ENCODE results near the gene SCYL3. TPM values are rescaled to one million over a fixed set of nuclear protein-coding genes. Genes with fewer than 3 reads are reported as not detected.

Gene SCYL3
- total and polyA plus RNA-seq, 2 experiments from 2014 or later = 2.2 to 6.8 TPM

DNA sequence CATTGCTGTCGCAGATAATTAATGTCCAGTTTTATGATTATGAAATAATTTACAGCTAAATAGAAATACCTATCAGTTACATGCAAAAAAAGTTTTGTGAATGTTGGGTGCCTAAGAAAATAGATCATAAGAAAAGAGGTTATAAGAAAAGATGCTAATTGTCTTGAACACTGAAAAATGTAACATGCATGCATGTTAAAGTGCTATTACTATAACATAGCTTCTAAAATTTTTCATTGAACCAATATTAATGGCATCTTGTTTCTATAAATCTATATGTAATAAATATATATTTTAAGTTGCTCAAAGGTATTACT lies 35.5 kb upstream of the SCYL3 start:
- Histone ChIP-seq H3K27me3 (ENCODE audit: insufficient read depth) (no peaks in the 10 kb centered on the region), H4K20me1 (replicated peaks; ENCODE audit: insufficient read depth) (no peaks in the 10 kb centered on the region), H3K4me1 (ENCODE audit: insufficient read depth) (no peaks in the 10 kb centered on the region), H3K9me2 (ENCODE audit: insufficient read depth) (no peaks in the 10 kb centered on the region), H3K27ac (ENCODE audit: low read depth) (no peak overlapping the region), H3K36me3 (ENCODE audit: insufficient read depth) (no peaks in the 10 kb centered on the region), H2AFZ (no peak overlapping the region), H3F3A (replicated peaks; ENCODE audit: low read depth) (no peaks in the 10 kb centered on the region), H3K79me2 (replicated peaks; ENCODE audit: insufficient read depth) (no peaks in the 10 kb centered on the region), H3K4me2 (no peak overlapping the region), H3K4me3 (no peak overlapping the region)
- TF ChIP-seq EZH2phosphoT487 (IDR thresholded peaks at IDR 0.05; ENCODE audit: unreplicated experiment) (no peak), STAT1 (IDR thresholded peaks at IDR 0.05; ENCODE audit: unreplicated experiment) (no peak), ZNF114 (CRISPR knock-in tag; IDR thresholded peaks at IDR 0.05) (no peak), EZH2 (IDR thresholded peaks at IDR 0.05; ENCODE audit: low read depth, unreplicated experiment) (no peak), CREB1 (CRISPR knock-in tag; IDR thresholded peaks at IDR 0.05; ENCODE audit: low read depth) (no peak), JUNB (IDR thresholded peaks at IDR 0.05; ENCODE audit: unreplicated experiment) (no peak), ZNF331 (CRISPR knock-in tag; IDR thresholded peaks at IDR 0.05; ENCODE audit: low read depth) (no peak), NANOG (IDR thresholded peaks at IDR 0.05; ENCODE audit: borderline replicate concordance) (no peak), POLR2AphosphoS5 (IDR thresholded peaks at IDR 0.05; ENCODE audit: low read depth) (no peak)
- TF ChIP-seq, protein P1, sequence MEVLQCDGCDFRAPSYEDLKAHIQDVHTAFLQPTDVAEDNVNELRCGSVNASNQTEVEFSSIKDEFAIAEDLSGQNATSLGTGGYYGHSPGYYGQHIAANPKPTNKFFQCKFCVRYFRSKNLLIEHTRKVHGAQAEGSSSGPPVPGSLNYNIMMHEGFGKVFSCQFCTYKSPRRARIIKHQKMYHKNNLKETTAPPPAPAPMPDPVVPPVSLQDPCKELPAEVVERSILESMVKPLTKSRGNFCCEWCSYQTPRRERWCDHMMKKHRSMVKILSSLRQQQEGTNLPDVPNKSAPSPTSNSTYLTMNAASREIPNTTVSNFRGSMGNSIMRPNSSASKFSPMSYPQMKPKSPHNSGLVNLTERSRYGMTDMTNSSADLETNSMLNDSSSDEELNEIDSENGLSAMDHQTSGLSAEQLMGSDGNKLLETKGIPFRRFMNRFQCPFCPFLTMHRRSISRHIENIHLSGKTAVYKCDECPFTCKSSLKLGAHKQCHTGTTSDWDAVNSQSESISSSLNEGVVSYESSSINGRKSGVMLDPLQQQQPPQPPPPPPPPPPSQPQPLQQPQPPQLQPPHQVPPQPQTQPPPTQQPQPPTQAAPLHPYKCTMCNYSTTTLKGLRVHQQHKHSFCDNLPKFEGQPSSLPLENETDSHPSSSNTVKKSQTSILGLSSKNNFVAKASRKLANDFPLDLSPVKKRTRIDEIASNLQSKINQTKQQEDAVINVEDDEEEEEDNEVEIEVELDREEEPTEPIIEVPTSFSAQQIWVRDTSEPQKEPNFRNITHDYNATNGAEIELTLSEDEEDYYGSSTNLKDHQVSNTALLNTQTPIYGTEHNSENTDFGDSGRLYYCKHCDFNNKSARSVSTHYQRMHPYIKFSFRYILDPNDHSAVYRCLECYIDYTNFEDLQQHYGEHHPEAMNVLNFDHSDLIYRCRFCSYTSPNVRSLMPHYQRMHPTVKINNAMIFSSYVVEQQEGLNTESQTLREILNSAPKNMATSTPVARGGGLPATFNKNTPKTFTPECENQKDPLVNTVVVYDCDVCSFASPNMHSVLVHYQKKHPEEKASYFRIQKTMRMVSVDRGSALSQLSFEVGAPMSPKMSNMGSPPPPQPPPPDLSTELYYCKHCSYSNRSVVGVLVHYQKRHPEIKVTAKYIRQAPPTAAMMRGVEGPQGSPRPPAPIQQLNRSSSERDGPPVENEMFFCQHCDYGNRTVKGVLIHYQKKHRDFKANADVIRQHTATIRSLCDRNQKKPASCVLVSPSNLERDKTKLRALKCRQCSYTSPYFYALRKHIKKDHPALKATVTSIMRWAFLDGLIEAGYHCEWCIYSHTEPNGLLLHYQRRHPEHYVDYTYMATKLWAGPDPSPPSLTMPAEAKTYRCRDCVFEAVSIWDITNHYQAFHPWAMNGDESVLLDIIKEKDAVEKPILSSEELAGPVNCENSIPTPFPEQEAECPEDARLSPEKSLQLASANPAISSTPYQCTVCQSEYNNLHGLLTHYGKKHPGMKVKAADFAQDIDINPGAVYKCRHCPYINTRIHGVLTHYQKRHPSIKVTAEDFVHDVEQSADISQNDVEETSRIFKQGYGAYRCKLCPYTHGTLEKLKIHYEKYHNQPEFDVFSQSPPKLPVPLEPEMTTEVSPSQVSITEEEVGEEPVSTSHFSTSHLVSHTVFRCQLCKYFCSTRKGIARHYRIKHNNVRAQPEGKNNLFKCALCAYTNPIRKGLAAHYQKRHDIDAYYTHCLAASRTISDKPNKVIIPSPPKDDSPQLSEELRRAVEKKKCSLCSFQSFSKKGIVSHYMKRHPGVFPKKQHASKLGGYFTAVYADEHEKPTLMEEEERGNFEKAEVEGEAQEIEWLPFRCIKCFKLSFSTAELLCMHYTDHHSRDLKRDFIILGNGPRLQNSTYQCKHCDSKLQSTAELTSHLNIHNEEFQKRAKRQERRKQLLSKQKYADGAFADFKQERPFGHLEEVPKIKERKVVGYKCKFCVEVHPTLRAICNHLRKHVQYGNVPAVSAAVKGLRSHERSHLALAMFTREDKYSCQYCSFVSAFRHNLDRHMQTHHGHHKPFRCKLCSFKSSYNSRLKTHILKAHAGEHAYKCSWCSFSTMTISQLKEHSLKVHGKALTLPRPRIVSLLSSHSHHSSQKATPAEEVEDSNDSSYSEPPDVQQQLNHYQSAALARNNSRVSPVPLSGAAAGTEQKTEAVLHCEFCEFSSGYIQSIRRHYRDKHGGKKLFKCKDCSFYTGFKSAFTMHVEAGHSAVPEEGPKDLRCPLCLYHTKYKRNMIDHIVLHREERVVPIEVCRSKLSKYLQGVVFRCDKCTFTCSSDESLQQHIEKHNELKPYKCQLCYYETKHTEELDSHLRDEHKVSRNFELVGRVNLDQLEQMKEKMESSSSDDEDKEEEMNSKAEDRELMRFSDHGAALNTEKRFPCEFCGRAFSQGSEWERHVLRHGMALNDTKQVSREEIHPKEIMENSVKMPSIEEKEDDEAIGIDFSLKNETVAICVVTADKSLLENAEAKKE (CRISPR knock-in tag; IDR thresholded peaks at IDR 0.05) = no peak
- TF ChIP-seq, protein P2, sequence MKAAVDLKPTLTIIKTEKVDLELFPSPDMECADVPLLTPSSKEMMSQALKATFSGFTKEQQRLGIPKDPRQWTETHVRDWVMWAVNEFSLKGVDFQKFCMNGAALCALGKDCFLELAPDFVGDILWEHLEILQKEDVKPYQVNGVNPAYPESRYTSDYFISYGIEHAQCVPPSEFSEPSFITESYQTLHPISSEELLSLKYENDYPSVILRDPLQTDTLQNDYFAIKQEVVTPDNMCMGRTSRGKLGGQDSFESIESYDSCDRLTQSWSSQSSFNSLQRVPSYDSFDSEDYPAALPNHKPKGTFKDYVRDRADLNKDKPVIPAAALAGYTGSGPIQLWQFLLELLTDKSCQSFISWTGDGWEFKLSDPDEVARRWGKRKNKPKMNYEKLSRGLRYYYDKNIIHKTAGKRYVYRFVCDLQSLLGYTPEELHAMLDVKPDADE (IDR thresholded peaks at IDR 0.05) = no peak
- TF ChIP-seq, protein P3, sequence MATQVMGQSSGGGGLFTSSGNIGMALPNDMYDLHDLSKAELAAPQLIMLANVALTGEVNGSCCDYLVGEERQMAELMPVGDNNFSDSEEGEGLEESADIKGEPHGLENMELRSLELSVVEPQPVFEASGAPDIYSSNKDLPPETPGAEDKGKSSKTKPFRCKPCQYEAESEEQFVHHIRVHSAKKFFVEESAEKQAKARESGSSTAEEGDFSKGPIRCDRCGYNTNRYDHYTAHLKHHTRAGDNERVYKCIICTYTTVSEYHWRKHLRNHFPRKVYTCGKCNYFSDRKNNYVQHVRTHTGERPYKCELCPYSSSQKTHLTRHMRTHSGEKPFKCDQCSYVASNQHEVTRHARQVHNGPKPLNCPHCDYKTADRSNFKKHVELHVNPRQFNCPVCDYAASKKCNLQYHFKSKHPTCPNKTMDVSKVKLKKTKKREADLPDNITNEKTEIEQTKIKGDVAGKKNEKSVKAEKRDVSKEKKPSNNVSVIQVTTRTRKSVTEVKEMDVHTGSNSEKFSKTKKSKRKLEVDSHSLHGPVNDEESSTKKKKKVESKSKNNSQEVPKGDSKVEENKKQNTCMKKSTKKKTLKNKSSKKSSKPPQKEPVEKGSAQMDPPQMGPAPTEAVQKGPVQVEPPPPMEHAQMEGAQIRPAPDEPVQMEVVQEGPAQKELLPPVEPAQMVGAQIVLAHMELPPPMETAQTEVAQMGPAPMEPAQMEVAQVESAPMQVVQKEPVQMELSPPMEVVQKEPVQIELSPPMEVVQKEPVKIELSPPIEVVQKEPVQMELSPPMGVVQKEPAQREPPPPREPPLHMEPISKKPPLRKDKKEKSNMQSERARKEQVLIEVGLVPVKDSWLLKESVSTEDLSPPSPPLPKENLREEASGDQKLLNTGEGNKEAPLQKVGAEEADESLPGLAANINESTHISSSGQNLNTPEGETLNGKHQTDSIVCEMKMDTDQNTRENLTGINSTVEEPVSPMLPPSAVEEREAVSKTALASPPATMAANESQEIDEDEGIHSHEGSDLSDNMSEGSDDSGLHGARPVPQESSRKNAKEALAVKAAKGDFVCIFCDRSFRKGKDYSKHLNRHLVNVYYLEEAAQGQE (IDR thresholded peaks at IDR 0.05; ENCODE audit: unreplicated experiment) = no peak
- TF ChIP-seq, protein P4, sequence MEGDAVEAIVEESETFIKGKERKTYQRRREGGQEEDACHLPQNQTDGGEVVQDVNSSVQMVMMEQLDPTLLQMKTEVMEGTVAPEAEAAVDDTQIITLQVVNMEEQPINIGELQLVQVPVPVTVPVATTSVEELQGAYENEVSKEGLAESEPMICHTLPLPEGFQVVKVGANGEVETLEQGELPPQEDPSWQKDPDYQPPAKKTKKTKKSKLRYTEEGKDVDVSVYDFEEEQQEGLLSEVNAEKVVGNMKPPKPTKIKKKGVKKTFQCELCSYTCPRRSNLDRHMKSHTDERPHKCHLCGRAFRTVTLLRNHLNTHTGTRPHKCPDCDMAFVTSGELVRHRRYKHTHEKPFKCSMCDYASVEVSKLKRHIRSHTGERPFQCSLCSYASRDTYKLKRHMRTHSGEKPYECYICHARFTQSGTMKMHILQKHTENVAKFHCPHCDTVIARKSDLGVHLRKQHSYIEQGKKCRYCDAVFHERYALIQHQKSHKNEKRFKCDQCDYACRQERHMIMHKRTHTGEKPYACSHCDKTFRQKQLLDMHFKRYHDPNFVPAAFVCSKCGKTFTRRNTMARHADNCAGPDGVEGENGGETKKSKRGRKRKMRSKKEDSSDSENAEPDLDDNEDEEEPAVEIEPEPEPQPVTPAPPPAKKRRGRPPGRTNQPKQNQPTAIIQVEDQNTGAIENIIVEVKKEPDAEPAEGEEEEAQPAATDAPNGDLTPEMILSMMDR (conservative IDR thresholded peaks at IDR 0.05; ENCODE audit: low read depth in 2 of 2) = no peak
- H3K4me3 Mint-ChIP-seq = no peak overlapping the region
- no peaks in the 10 kb centered on the region for H3K36me3 Mint-ChIP-seq (ENCODE audit: low read depth)
- H3K9me3 Mint-ChIP-seq = no peaks in the 10 kb centered on the region
- H3K27me3 Mint-ChIP-seq (ENCODE audit: insufficient read depth, low read depth, poor library complexity) = no peaks in the 10 kb centered on the region
- DNase-seq (ENCODE audit: low spot score) (no peak), ATAC-seq (no peak)
- no peak overlapping the region for H3K27ac Mint-ChIP-seq
- H3K4me1 Mint-ChIP-seq = no peaks in the 10 kb centered on the region
